WTC11 (cell line): ENCODE measurements around the gene GART. TPM values are rescaled to one million over a fixed set of nuclear protein-coding genes. Genes with fewer than 3 reads are reported as not detected.

Source experiments
- ATF1 ChIP-seq: sonication (generic); formaldehyde crosslinking; IDR thresholded peaks from 2 replicates; pipeline ENCODE4 v1.8.1; 2023; ENCODE audit warnings: mild to moderate bottlenecking, moderate library complexity, missing genetic modification reagents
- CREB1 ChIP-seq: sonication (generic); formaldehyde crosslinking; IDR thresholded peaks from 2 replicates; pipeline ENCODE4 v1.8.0; 2023; ENCODE audit warnings: mild to moderate bottlenecking, missing genetic modification reagents
- FOXJ3 ChIP-seq: sonication (generic); formaldehyde crosslinking; IDR thresholded peaks from 2 replicates; pipeline ENCODE4 v1.9.0; 2021; ENCODE audit warnings: missing genetic modification reagents, mild to moderate bottlenecking, borderline replicate concordance
- GTF2I ChIP-seq: fragments of 250-450 bp; sonication (Bioruptor Pico); conservative IDR thresholded peaks from 2 replicates; pipeline ENCODE4 v1.4.0; 2021; ENCODE audit warnings: mild to moderate bottlenecking
- HMGA2 ChIP-seq: fragments of 250-450 bp; sonication (Bioruptor Pico); IDR thresholded peaks from 2 replicates; pipeline ENCODE4 v1.4.0; 2021; ENCODE audit warnings: mild to moderate bottlenecking, moderate library complexity
- IRF2 ChIP-seq: sonication (generic); formaldehyde crosslinking; IDR thresholded peaks from 2 replicates; pipeline ENCODE4 v1.8.0; 2022; ENCODE audit warnings: low read depth, missing genetic modification reagents, borderline replicate concordance
- JAZF1 ChIP-seq: fragments of 250-450 bp; sonication (Bioruptor Pico); IDR thresholded peaks from 2 replicates; pipeline ENCODE4 v1.9.0; 2021; ENCODE audit warnings: moderate library complexity, mild to moderate bottlenecking, inconsistent platforms
- NFYB ChIP-seq: sonication (generic); formaldehyde crosslinking; conservative IDR thresholded peaks from 2 replicates; pipeline ENCODE4 v1.8.0; 2022; ENCODE audit warnings: low read depth, missing genetic modification reagents
- SOX15 ChIP-seq: fragments of 250-450 bp; sonication (Bioruptor Pico); IDR thresholded peaks from 2 replicates; pipeline ENCODE4 v1.9.0; 2021; ENCODE audit warnings: mild to moderate bottlenecking
- TCF7 ChIP-seq: sonication (generic); formaldehyde crosslinking; IDR thresholded peaks from 2 replicates; pipeline ENCODE4 v1.8.0; 2022; ENCODE audit warnings: mild to moderate bottlenecking, low read depth, missing genetic modification reagents, moderate library complexity
- TEAD1 ChIP-seq: sonication (generic); formaldehyde crosslinking; IDR thresholded peaks from 2 replicates; pipeline ENCODE4 v1.8.0; 2022; ENCODE audit warnings: mild to moderate bottlenecking, missing genetic modification reagents
- ZNF219 ChIP-seq: sonication (generic); formaldehyde crosslinking; IDR thresholded peaks from 2 replicates; pipeline ENCODE4 v1.8.0; 2023; ENCODE audit warnings: missing genetic modification reagents, mild to moderate bottlenecking, borderline replicate concordance
- ZNF232 ChIP-seq: sonication (generic); formaldehyde crosslinking; IDR thresholded peaks from 2 replicates; pipeline ENCODE4 v1.8.0; 2022; ENCODE audit warnings: mild to moderate bottlenecking, missing genetic modification reagents
- total RNA-seq: library from RNA; stranded (reverse); gene quantifications from 3 replicates; pipeline ENCODE4 v1.2.3, GENCODE V29; 2021
- TF ChIP-seq, protein P1 (sequence below): sonication (generic); formaldehyde crosslinking; IDR thresholded peaks from 2 replicates; pipeline ENCODE4 v1.8.1; 2023; ENCODE audit warnings: mild to moderate bottlenecking, missing genetic modification reagents, borderline replicate concordance
- TF ChIP-seq, protein P2 (sequence below): sonication (generic); formaldehyde crosslinking; IDR thresholded peaks from 2 replicates; pipeline ENCODE4 v1.8.1; 2022; ENCODE audit warnings: low read depth, mild to moderate bottlenecking, moderate library complexity, missing genetic modification reagents, borderline replicate concordance
- TF ChIP-seq, protein P3 (sequence below): sonication (generic); formaldehyde crosslinking; IDR thresholded peaks from 2 replicates; pipeline ENCODE4 v1.8.1; 2023; ENCODE audit warnings: mild to moderate bottlenecking, missing genetic modification reagents, moderate library complexity
- TF ChIP-seq, protein P4 (sequence below): sonication (generic); formaldehyde crosslinking; IDR thresholded peaks from 2 replicates; pipeline ENCODE4 v1.8.0; 2023; ENCODE audit warnings: missing genetic modification reagents, mild to moderate bottlenecking, borderline replicate concordance
- TF ChIP-seq, protein P5 (sequence below): sonication (generic); formaldehyde crosslinking; conservative IDR thresholded peaks from 2 replicates; pipeline ENCODE4 v1.8.1; 2023; ENCODE audit warnings: mild to moderate bottlenecking, low read depth, missing genetic modification reagents, moderate library complexity
- TF ChIP-seq, protein P6 (sequence below): sonication (generic); formaldehyde crosslinking; IDR thresholded peaks from 2 replicates; pipeline ENCODE4 v1.8.0; 2022; ENCODE audit warnings: mild to moderate bottlenecking, missing genetic modification reagents
- TF ChIP-seq, protein P7 (sequence below): sonication (generic); formaldehyde crosslinking; IDR thresholded peaks from 2 replicates; pipeline ENCODE4 v1.8.1; 2022; ENCODE audit warnings: mild to moderate bottlenecking, missing genetic modification reagents, moderate library complexity, borderline replicate concordance
- TF ChIP-seq, protein P8 (sequence below): fragments of 250-450 bp; sonication (Bioruptor Pico); conservative IDR thresholded peaks from 2 replicates; pipeline ENCODE4 v1.9.0; 2021; ENCODE audit warnings: mild to moderate bottlenecking

Gene GART
- total RNA-seq, 1 experiment from 2014 or later, result 223 TPM

DNA sequence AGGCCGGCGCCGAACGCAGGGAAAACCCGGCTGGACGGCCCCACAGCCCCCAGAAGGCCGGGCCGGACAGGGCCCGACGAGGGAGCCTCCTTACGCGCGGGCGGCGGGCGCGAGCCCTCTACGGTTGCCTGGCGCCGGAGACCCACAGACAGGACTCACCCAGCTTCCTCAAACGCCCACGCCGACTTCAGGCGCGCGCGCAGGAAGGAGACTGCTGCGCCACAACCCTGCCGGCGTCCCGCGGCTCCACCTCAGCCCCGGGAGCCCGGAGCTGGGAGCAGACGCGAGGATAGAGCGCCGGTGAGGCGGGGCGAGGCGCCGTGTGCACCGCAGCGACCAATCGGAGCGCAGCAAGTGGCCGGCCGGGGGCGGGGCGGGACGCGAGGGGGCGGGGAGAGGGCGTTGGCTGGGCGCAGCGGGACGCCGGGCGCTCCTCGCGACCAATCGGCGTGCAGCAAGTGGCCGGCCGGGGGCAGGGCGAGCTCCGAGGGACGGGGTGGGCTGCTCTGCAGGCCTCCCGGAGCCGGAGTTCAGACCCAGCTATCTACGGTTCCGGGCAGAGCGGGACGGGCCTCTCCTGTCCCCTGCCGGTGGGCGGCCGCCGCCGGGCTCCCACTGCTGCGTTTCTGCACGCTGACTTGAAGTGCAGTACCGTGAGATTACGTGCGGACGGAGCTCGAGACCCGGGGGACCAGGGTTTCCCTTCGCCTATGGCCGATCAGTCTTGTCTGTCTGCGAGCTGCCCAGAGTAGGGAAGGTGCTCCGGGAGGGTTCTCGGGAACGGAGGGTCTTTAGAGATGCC lies 62.0 kb downstream of the GART start, which contains the start of gene TMEM50B (continued):
- TF ChIP-seq, protein P1, sequence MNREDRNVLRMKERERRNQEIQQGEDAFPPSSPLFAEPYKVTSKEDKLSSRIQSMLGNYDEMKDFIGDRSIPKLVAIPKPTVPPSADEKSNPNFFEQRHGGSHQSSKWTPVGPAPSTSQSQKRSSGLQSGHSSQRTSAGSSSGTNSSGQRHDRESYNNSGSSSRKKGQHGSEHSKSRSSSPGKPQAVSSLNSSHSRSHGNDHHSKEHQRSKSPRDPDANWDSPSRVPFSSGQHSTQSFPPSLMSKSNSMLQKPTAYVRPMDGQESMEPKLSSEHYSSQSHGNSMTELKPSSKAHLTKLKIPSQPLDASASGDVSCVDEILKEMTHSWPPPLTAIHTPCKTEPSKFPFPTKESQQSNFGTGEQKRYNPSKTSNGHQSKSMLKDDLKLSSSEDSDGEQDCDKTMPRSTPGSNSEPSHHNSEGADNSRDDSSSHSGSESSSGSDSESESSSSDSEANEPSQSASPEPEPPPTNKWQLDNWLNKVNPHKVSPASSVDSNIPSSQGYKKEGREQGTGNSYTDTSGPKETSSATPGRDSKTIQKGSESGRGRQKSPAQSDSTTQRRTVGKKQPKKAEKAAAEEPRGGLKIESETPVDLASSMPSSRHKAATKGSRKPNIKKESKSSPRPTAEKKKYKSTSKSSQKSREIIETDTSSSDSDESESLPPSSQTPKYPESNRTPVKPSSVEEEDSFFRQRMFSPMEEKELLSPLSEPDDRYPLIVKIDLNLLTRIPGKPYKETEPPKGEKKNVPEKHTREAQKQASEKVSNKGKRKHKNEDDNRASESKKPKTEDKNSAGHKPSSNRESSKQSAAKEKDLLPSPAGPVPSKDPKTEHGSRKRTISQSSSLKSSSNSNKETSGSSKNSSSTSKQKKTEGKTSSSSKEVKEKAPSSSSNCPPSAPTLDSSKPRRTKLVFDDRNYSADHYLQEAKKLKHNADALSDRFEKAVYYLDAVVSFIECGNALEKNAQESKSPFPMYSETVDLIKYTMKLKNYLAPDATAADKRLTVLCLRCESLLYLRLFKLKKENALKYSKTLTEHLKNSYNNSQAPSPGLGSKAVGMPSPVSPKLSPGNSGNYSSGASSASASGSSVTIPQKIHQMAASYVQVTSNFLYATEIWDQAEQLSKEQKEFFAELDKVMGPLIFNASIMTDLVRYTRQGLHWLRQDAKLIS (CRISPR knock-in tag), result no peak
- TF ChIP-seq, protein P2, sequence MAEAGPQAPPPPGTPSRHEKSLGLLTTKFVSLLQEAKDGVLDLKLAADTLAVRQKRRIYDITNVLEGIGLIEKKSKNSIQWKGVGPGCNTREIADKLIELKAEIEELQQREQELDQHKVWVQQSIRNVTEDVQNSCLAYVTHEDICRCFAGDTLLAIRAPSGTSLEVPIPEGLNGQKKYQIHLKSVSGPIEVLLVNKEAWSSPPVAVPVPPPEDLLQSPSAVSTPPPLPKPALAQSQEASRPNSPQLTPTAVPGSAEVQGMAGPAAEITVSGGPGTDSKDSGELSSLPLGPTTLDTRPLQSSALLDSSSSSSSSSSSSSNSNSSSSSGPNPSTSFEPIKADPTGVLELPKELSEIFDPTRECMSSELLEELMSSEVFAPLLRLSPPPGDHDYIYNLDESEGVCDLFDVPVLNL (CRISPR knock-in tag), result no peak
- TF ChIP-seq ZNF232 (CRISPR knock-in tag) (0 out of 2 replicates have a peak, but pooled peaks have one; percentile 24), GTF2I (CRISPR knock-in tag) (no peak), TEAD1 (CRISPR knock-in tag) (0 out of 2 replicates have a peak, but pooled peaks have one; percentile 44), CREB1 (no peak), SOX15 (CRISPR knock-in tag) (no peak), ATF1 (CRISPR knock-in tag) (no peak), HMGA2 (CRISPR knock-in tag) (no peak), ZNF219 (CRISPR knock-in tag) (no peak; the same call in 1 of the 2 replicates), IRF2 (no peak), JAZF1 (CRISPR knock-in tag) (no peak), NFYB (CRISPR knock-in tag) (0 out of 2 replicates have a peak, but pooled peaks have one; percentile 18), FOXJ3 (CRISPR knock-in tag) (no peak), TCF7 (no peak)
- TF ChIP-seq, protein P3, sequence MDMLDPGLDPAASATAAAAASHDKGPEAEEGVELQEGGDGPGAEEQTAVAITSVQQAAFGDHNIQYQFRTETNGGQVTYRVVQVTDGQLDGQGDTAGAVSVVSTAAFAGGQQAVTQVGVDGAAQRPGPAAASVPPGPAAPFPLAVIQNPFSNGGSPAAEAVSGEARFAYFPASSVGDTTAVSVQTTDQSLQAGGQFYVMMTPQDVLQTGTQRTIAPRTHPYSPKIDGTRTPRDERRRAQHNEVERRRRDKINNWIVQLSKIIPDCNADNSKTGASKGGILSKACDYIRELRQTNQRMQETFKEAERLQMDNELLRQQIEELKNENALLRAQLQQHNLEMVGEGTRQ, result no peak
- TF ChIP-seq, protein P4, sequence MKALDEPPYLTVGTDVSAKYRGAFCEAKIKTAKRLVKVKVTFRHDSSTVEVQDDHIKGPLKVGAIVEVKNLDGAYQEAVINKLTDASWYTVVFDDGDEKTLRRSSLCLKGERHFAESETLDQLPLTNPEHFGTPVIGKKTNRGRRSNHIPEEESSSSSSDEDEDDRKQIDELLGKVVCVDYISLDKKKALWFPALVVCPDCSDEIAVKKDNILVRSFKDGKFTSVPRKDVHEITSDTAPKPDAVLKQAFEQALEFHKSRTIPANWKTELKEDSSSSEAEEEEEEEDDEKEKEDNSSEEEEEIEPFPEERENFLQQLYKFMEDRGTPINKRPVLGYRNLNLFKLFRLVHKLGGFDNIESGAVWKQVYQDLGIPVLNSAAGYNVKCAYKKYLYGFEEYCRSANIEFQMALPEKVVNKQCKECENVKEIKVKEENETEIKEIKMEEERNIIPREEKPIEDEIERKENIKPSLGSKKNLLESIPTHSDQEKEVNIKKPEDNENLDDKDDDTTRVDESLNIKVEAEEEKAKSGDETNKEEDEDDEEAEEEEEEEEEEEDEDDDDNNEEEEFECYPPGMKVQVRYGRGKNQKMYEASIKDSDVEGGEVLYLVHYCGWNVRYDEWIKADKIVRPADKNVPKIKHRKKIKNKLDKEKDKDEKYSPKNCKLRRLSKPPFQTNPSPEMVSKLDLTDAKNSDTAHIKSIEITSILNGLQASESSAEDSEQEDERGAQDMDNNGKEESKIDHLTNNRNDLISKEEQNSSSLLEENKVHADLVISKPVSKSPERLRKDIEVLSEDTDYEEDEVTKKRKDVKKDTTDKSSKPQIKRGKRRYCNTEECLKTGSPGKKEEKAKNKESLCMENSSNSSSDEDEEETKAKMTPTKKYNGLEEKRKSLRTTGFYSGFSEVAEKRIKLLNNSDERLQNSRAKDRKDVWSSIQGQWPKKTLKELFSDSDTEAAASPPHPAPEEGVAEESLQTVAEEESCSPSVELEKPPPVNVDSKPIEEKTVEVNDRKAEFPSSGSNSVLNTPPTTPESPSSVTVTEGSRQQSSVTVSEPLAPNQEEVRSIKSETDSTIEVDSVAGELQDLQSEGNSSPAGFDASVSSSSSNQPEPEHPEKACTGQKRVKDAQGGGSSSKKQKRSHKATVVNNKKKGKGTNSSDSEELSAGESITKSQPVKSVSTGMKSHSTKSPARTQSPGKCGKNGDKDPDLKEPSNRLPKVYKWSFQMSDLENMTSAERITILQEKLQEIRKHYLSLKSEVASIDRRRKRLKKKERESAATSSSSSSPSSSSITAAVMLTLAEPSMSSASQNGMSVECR (CRISPR knock-in tag), result peak; percentile 67; the same call in 1 of the 2 replicates
- TF ChIP-seq, protein P5, sequence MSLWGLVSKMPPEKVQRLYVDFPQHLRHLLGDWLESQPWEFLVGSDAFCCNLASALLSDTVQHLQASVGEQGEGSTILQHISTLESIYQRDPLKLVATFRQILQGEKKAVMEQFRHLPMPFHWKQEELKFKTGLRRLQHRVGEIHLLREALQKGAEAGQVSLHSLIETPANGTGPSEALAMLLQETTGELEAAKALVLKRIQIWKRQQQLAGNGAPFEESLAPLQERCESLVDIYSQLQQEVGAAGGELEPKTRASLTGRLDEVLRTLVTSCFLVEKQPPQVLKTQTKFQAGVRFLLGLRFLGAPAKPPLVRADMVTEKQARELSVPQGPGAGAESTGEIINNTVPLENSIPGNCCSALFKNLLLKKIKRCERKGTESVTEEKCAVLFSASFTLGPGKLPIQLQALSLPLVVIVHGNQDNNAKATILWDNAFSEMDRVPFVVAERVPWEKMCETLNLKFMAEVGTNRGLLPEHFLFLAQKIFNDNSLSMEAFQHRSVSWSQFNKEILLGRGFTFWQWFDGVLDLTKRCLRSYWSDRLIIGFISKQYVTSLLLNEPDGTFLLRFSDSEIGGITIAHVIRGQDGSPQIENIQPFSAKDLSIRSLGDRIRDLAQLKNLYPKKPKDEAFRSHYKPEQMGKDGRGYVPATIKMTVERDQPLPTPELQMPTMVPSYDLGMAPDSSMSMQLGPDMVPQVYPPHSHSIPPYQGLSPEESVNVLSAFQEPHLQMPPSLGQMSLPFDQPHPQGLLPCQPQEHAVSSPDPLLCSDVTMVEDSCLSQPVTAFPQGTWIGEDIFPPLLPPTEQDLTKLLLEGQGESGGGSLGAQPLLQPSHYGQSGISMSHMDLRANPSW (CRISPR knock-in tag), result no peak
- TF ChIP-seq, protein P6, sequence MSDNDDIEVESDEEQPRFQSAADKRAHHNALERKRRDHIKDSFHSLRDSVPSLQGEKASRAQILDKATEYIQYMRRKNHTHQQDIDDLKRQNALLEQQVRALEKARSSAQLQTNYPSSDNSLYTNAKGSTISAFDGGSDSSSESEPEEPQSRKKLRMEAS (CRISPR knock-in tag), result peak; percentile 68; the same call in 1 of the 2 replicates
- TF ChIP-seq, protein P7, sequence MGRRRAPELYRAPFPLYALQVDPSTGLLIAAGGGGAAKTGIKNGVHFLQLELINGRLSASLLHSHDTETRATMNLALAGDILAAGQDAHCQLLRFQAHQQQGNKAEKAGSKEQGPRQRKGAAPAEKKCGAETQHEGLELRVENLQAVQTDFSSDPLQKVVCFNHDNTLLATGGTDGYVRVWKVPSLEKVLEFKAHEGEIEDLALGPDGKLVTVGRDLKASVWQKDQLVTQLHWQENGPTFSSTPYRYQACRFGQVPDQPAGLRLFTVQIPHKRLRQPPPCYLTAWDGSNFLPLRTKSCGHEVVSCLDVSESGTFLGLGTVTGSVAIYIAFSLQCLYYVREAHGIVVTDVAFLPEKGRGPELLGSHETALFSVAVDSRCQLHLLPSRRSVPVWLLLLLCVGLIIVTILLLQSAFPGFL, result no peak
- TF ChIP-seq, protein P8, sequence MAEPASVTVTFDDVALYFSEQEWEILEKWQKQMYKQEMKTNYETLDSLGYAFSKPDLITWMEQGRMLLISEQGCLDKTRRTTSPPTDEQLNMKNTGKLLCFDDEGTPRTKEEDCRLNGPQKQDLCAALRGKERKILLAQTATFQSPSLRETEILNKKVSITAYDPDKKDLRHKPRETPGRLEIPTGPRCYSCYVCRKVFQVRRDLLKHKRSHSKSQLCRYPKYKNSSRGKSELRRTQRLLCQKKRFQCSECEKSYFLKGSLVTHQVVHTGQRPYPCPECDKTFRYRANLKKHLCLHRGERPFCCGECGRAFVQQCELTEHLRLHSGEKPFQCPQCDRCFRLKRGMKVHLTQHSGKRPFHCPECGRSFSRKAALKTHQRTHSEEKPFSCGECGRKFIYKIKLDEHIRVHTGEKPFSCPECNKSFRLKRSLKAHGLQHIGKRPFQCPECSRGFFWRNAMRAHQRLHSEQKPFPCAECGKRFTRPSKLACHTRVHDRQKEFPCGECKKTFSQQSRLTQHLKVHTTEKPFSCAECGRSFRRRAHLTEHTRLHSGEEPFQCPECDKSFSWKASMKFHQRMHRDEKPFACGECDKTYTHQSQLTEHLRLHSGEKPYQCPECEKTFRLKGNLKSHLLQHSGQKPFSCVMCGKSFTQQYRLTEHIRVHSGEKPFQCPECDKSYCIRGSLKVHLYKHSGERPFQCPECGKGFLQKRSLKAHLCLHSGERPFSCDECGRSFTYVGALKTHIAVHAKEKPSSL (CRISPR knock-in tag), result no peak
